ENCODE results near the gene MSANTD1. TPM values are rescaled to one million over a fixed set of nuclear protein-coding genes. Genes with fewer than 3 reads are reported as not detected.

Gene MSANTD1
- total and polyA plus RNA-seq, 7 donors: 0.11 to 0.94 (median 0.34) TPM

GRCh38 chr4:3226944-3227343, 22.0 kb upstream of the MSANTD1 start:
- Histone ChIP-seq H3K4me3 (no peak overlapping the region), H3K36me3 (ENCODE audit: insufficient read depth in 1 of 2, low read depth in 1 of 2) (peaks cover 0 to 89% of the 10 kb centered on the region in 2 donors), H3K27me3 (ENCODE audit: insufficient read depth in 3 of 3, low read length in 2 of 3) (no peaks in the 10 kb centered on the region), H3K9me3 (no peaks in the 10 kb centered on the region), H3K4me1 (peaks cover 6% of the 10 kb centered on the region), H3K27ac (no peak overlapping the region)
- TF ChIP-seq CTCF (IDR thresholded peaks at IDR 0.05): no peak
- DNase-seq: peak; percentile 10 to 28
- ATAC-seq: no peak
- intact Hi-C loops (cut with DNase I): no loop called here
- WGBS, 3 donors: 89 to 93% (median 91%) methylated on average over 6 of the region's 6 CpGs

GRCh38 chr4:3227878-3228675, 20.9 kb upstream of the MSANTD1 start:
- DNase-seq: peak; percentile 13 to 40
- H3K36me3 ChIP-seq (ENCODE audit: insufficient read depth in 1 of 2, low read depth in 1 of 2): peaks cover 0 to 90% of the 10 kb centered on the region in 2 donors
- WGBS, 3 donors: 77 to 80% (median 79%) methylated on average over 23 of the region's 23 CpGs
- ATAC-seq: peak in 3 of 4 donors; percentile 14 to 50 (median 38)
- no peaks in the 10 kb centered on the region for H3K9me3 ChIP-seq
- no peaks in the 10 kb centered on the region for H3K27me3 ChIP-seq (ENCODE audit: insufficient read depth in 3 of 3, low read length in 2 of 3)
- intact Hi-C loops (cut with DNase I): no loop called here
- no peak overlapping the region for H3K27ac ChIP-seq
- no peak for TF ChIP-seq CTCF (IDR thresholded peaks at IDR 0.05)
- no peak overlapping the region for H3K4me3 ChIP-seq
- no peaks in the 10 kb centered on the region for H3K4me1 ChIP-seq

GRCh38 chr4:3228881-3229280, 20.1 kb upstream of the MSANTD1 start:
- WGBS, 3 donors: 92 to 97% (median 93%) methylated on average over 13 of the region's 13 CpGs
- DNase-seq: peak; percentile 2 to 16
- H3K27ac ChIP-seq: no peak overlapping the region
- no peak for TF ChIP-seq CTCF (IDR thresholded peaks at IDR 0.05)
- no peaks in the 10 kb centered on the region for H3K4me1 ChIP-seq
- ATAC-seq: no peak
- H3K27me3 ChIP-seq (ENCODE audit: insufficient read depth in 3 of 3, low read length in 2 of 3): no peaks in the 10 kb centered on the region
- no peak overlapping the region for H3K4me3 ChIP-seq
- H3K9me3 ChIP-seq: no peaks in the 10 kb centered on the region
- intact Hi-C loops (cut with DNase I): no loop called here
- H3K36me3 ChIP-seq (ENCODE audit: insufficient read depth in 1 of 2, low read depth in 1 of 2): peaks cover 0 to 90% of the 10 kb centered on the region in 2 donors

- H3K27me3 ChIP-seq (ENCODE audit: insufficient read depth in 3 of 3, low read length in 2 of 3): no peaks in the 10 kb centered on the region
- 96 to 97% (median 97%) methylated on average over 9 of the region's 9 CpGs for WGBS, 3 donors
- H3K36me3 ChIP-seq (ENCODE audit: insufficient read depth in 1 of 2, low read depth in 1 of 2): peaks cover 0 to 88% of the 10 kb centered on the region in 2 donors
These were observed 19.6 kb upstream of the MSANTD1 start for GRCh38 chr4:3229328-3229727.

More at GRCh38 chr4:3229328-3229727, 19.6 kb upstream of the MSANTD1 start:
- intact Hi-C loops (cut with DNase I): no loop called here
- ATAC-seq: no peak
- Histone ChIP-seq H3K9me3 (no peaks in the 10 kb centered on the region), H3K4me3 (no peak overlapping the region), H3K4me1 (no peaks in the 10 kb centered on the region), H3K27ac (no peak overlapping the region)
- DNase-seq: peak; percentile 2 to 17
- TF ChIP-seq CTCF (IDR thresholded peaks at IDR 0.05): no peak

Data from psoas muscle (tissue), 8 donors.